HepG2 (cell line): ENCODE measurements around the gene TFRC. TPM values are rescaled to one million over a fixed set of nuclear protein-coding genes. Genes with fewer than 3 reads are reported as not detected.

ENCODE experiments used
- ADNP ChIP-seq: sonication (generic); formaldehyde crosslinking; IDR thresholded peaks from 2 replicates; pipeline ENCODE4 v1.4.0; 2020; ENCODE audit warnings: missing genetic modification reagents
- ARNTL ChIP-seq: sonication (generic); formaldehyde crosslinking; IDR thresholded peaks from 2 replicates; pipeline ENCODE4 v1.4.0; 2020; ENCODE audit warnings: mild to moderate bottlenecking, missing genetic modification reagents
- ATM ChIP-seq: fragments of 450-650 bp; IDR thresholded peaks from 2 replicates; pipeline ENCODE4 v1.7.1; 2017; ENCODE audit warnings: mild to moderate bottlenecking, borderline replicate concordance
- CEBPZ ChIP-seq: IDR thresholded peaks from 2 replicates; pipeline ENCODE4 v1.6.1; 2012; ENCODE audit warnings: low read length, improper control_type of control experiment
- HNF4G ChIP-seq, 2 experiments: sonication (generic) in 1 of 2; formaldehyde crosslinking in 1 of 2; IDR thresholded peaks; 2 replicates each; pipeline versions ENCODE4 v1.4.0 to v1.6.1; 2011 to 2020; ENCODE audit warnings: borderline replicate concordance in 2 of 2, low read depth in 2 of 2, mild to moderate bottlenecking in 2 of 2, low read length in 1 of 2, missing genetic modification reagents in 1 of 2, moderate library complexity in 1 of 2
- NFAT5 ChIP-seq: sonication (generic); formaldehyde crosslinking; IDR thresholded peaks from 2 replicates; pipeline ENCODE4 v1.4.0; 2020; ENCODE audit warnings: missing genetic modification reagents
- NFE2 ChIP-seq: sonication (generic); formaldehyde crosslinking; IDR thresholded peaks from 2 replicates; pipeline ENCODE4 v1.4.0; 2020; ENCODE audit warnings: missing genetic modification reagents
- ZBTB38 ChIP-seq: sonication (generic); formaldehyde crosslinking; IDR thresholded peaks from 2 replicates; pipeline ENCODE4 v1.5.1; 2020; ENCODE audit warnings: mild to moderate bottlenecking, missing genetic modification reagents
- ZBTB39 ChIP-seq: sonication (generic); formaldehyde crosslinking; IDR thresholded peaks from 2 replicates; pipeline ENCODE4 v1.5.0; 2020; ENCODE audit warnings: missing genetic modification reagents
- ZC3H13 ChIP-seq: sonication (generic); formaldehyde crosslinking; IDR thresholded peaks from 2 replicates; pipeline ENCODE4 v1.8.1; 2023; ENCODE audit warnings: mild to moderate bottlenecking, missing genetic modification reagents, moderate library complexity
- ZNF276 ChIP-seq: sonication (generic); formaldehyde crosslinking; IDR thresholded peaks from 2 replicates; pipeline ENCODE4 v1.4.0; 2020; ENCODE audit warnings: mild to moderate bottlenecking, low read depth, missing genetic modification reagents
- ZNF34 ChIP-seq: sonication (generic); formaldehyde crosslinking; IDR thresholded peaks from 2 replicates; pipeline ENCODE4 v1.4.0; 2020; ENCODE audit warnings: mild to moderate bottlenecking, missing genetic modification reagents, borderline replicate concordance
- ZNF451 ChIP-seq: sonication (generic); formaldehyde crosslinking; IDR thresholded peaks from 2 replicates; pipeline ENCODE4 v1.5.0; 2020; ENCODE audit warnings: mild to moderate bottlenecking, missing genetic modification reagents
- ZNF549 ChIP-seq: sonication (generic); formaldehyde crosslinking; IDR thresholded peaks from 2 replicates; pipeline ENCODE4 v1.5.0; 2020; ENCODE audit warnings: missing genetic modification reagents
- ZNF615 ChIP-seq: sonication (generic); formaldehyde crosslinking; IDR thresholded peaks from 2 replicates; pipeline ENCODE4 v1.5.0; 2020; ENCODE audit warnings: mild to moderate bottlenecking, missing genetic modification reagents, borderline replicate concordance
- ZNF670 ChIP-seq: sonication (generic); formaldehyde crosslinking; IDR thresholded peaks from 2 replicates; pipeline ENCODE4 v1.8.0; 2022; ENCODE audit warnings: mild to moderate bottlenecking, missing genetic modification reagents, borderline replicate concordance
- polyA plus RNA-seq, 8 experiments: library from polyadenylated mRNA; depleted of rRNA in 3 of 8; stranded (reverse) in 7 of 8; unstranded in 1 of 8; fragments of >200 nt; fragmentation: Illumina TruSeq in 4 of 8; extraction: Trizol in 4 of 8; gene quantifications; 2 replicates each; pipeline versions ENCODE4 v1.2.1 to v1.2.3, GENCODE V29; 2011 to 2016; ENCODE audit warnings: low read depth in 4 of 8, missing spikeins in 1 of 8, mixed read lengths in 1 of 8; ENCODE audit not compliant: insufficient read depth in 1 of 8
- total RNA-seq, 5 experiments: library from RNA; depleted of rRNA; stranded (reverse); fragments of >200 nt; fragmentation: Illumina TruSeq; extraction: Trizol; gene quantifications; 2 replicates each; pipeline ENCODE4 v1.2.3, GENCODE V29; 2016; ENCODE audit warnings: low read depth in 1 of 5

TFRC gene
- total and polyA plus RNA-seq, 2 of the 13 experiments (the other 11 are each of a cell fraction or from before 2014, with no cell fraction given), result 188 to 274 TPM

- TF ChIP-seq CEBPZ, result no peak
- no peak for TF ChIP-seq ZNF34 (CRISPR knock-in tag)
- TF ChIP-seq ZNF549 (CRISPR knock-in tag), result no peak
- peak; percentile 99 for TF ChIP-seq ZNF451
- peak; percentile 58; the same call in 1 of the 2 replicates for TF ChIP-seq ZC3H13
- TF ChIP-seq ZNF276, result peak; percentile 82; the same call in 1 of the 2 replicates
- TF ChIP-seq ZNF670 (CRISPR knock-in tag), result peak; percentile 48; the same call in 1 of the 2 replicates
- TF ChIP-seq ARNTL (CRISPR knock-in tag), result no peak
- peak; percentile 63; the same call in 1 of the 2 replicates for TF ChIP-seq HNF4G (IDR thresholded peaks at IDR 0.05; ENCODE audit: borderline replicate concordance, low read depth, low read length)
- TF ChIP-seq HNF4G (CRISPR knock-in tag; IDR thresholded peaks at IDR 0.05; ENCODE audit: borderline replicate concordance, low read depth), result peak; percentile 95
- peak; percentile 94 for TF ChIP-seq ZBTB38 (CRISPR knock-in tag)
- TF ChIP-seq ZNF615, result no peak
- no peak for TF ChIP-seq ADNP (CRISPR knock-in tag)
- TF ChIP-seq ZBTB39 (CRISPR knock-in tag), result 0 out of 2 replicates have a peak, but pooled peaks have one; percentile 38
- TF ChIP-seq NFE2 (CRISPR knock-in tag), result no peak
- no peak for TF ChIP-seq NFAT5 (CRISPR knock-in tag)
- TF ChIP-seq ATM, result no peak
Measured at GRCh38 chr3:196055683-196056270, 26.1 kb downstream of the TFRC start (continued).
